Gastroesophageal sphincter (tissue), 3 donors: ENCODE data around the gene MPHOSPH10.

Experiments
- CTCF ChIP-seq, 4 experiments: fragments of 200-600 bp in 2 of 4; fragments of 450-650 bp in 2 of 4; sonication (generic) in 1 of 4; IDR thresholded peaks; one replicate each; pipeline ENCODE4 v1.5.1; 2017 to 2019; ENCODE audit warnings: antibody characterized with exemption in 4 of 4, mild to moderate bottlenecking in 2 of 4, moderate library complexity in 2 of 4
- POLR2A ChIP-seq, 2 donors: fragments of 450-650 bp; IDR thresholded peaks; one replicate each; pipeline ENCODE4 v1.6.1; 2017; ENCODE audit warnings: antibody characterized with exemption in 2 of 2, mild to moderate bottlenecking in 2 of 2, moderate library complexity in 1 of 2
- POLR2AphosphoS5 ChIP-seq: sonication (generic); formaldehyde crosslinking; IDR thresholded peaks from one replicate; pipeline ENCODE4 v1.6.1; 2017; ENCODE audit warnings: antibody characterized with exemption

- TF ChIP-seq CTCF (IDR thresholded peaks at IDR 0.05) (no peak), POLR2AphosphoS5 (no peak), POLR2A (IDR thresholded peaks at IDR 0.05) (no peak)
Observed at GRCh38 chr2:71151620-71152019, 21.2 kb downstream of the MPHOSPH10 start.
